Kidney (tissue), 14 donors: ENCODE results near the gene PALD1. TPM values are rescaled to one million over a fixed set of nuclear protein-coding genes. Genes with fewer than 3 reads are reported as not detected.

ENCODE experiments used
- DNase-seq, 5 donors: peaks; one replicate each; pipeline ENCODE4 v3.0.0-alpha.2; 2013 to 2020
- FAIRE-seq: peaks from 2 replicates; lab custom pipeline; 2012; peaks lifted over from hg19 to GRCh38; lab: Jason Lieb, UNC
- H3K27ac ChIP-seq, 2 donors: one replicate each; pipeline ENCODE4 v1.7.0; 2013; ENCODE audit warnings: low read depth in 2 of 2, low read length in 2 of 2, inconsistent platforms in 1 of 2
- H3K27me3 ChIP-seq: one replicate; pipeline ENCODE4 v1.7.1; 2013; ENCODE audit warnings: low read length, inconsistent platforms; ENCODE audit not compliant: control insufficient read depth, insufficient read depth
- H3K36me3 ChIP-seq, 3 donors: one replicate each; pipeline versions ENCODE4 v1.7.0 to v1.7.1; 2013; ENCODE audit warnings: low read length in 3 of 3, control low read depth in 1 of 3, inconsistent platforms in 1 of 3; ENCODE audit not compliant: insufficient read depth in 3 of 3, control insufficient read depth in 2 of 3
- H3K4me1 ChIP-seq, 3 donors: one replicate each; pipeline versions ENCODE4 v1.7.0 to v1.7.1; 2013; ENCODE audit warnings: low read length in 3 of 3, inconsistent platforms in 1 of 3, low read depth in 1 of 3; ENCODE audit not compliant: control insufficient read depth in 2 of 3, insufficient read depth in 2 of 3
- H3K4me3 ChIP-seq, 3 donors: one replicate each; pipeline versions ENCODE4 v1.7.0 to v1.8.1; 2013; ENCODE audit warnings: low read length in 3 of 3, control low read depth in 1 of 3, inconsistent platforms in 1 of 3
- H3K9ac ChIP-seq, 3 donors: one replicate each; pipeline versions ENCODE4 v1.7.0 to v1.7.1; 2013; ENCODE audit warnings: low read length in 3 of 3, control low read depth in 1 of 3, inconsistent platforms in 1 of 3
- H3K9me3 ChIP-seq, 3 donors: one replicate each; pipeline versions ENCODE4 v1.7.0 to v1.7.1; 2013; ENCODE audit warnings: low read length in 3 of 3, control low read depth in 1 of 3, inconsistent platforms in 1 of 3; ENCODE audit not compliant: control insufficient read depth in 2 of 3, insufficient read depth in 1 of 3
- intact Hi-C: fragments of 100-400 bp; cut with DNase I; formaldehyde crosslinking; loops from one replicate; pipeline ENCODE4 v1.11.1; 2022
- polyA plus RNA-seq: library from polyadenylated mRNA; stranded (reverse); fragments of 350-450 nt; fragmentation: Illumina TruSeq; extraction: RNeasy Lipid Tissue Mini Kit (QIAGEN cat#74804); gene quantifications from one replicate; pipeline ENCODE4 v1.2.3, GENCODE V29; 2014; ENCODE audit warnings: low read depth, low replicate concordance; ENCODE audit not compliant: insufficient read depth
- total RNA-seq: library from RNA; stranded (reverse); fragmentation: NEBNext Ultra II Directional; extraction: Animal tissue kit (Norgen Biotek cat#: 25700); gene quantifications from one replicate; pipeline ENCODE4 v1.2.1, GENCODE V29; 2021
- TF ChIP-seq, protein P1 (sequence below): IDR thresholded peaks from 3 replicates; pipeline ENCODE4 v1.5.1; 2012; ENCODE audit warnings: mild to moderate bottlenecking, moderate library complexity, borderline replicate concordance; ENCODE audit not compliant: insufficient read depth; ENCODE audit errors: extremely low read depth
- donor health status: control.
- donor health status: control.
- donor health status: control.
- donor health status: control.
- donor health status: control.
- donor health status: DM: yes; HTN: yes; CAD: no.
- donor health status: Normal renal cell carcinoma (clear cell type).

Gene PALD1
- total and polyA plus RNA-seq, 2 donors from 2014 or later = 3.0 to 14.4 TPM

DNA sequence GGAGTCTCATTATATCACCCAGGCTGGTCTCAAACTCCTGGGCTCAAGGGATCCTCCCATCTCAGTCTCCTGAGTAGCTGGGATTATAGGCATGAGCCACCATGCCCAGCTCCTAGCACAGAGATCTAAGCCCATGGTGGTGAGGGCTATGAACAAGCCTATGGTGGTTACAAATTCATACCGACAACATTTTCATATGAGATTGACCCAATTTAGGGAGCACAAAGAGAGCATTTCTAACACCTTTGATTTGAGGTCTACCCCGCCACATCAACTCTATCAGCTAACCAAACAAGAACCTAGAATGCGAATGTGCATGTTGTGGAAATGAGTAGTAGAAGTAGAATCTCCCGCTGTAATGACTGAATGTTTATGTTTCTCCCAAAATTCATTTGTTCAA is 138.2 kb downstream of the PALD1 start:
- intact Hi-C loops = no loop called here
- Histone ChIP-seq H3K36me3 (no peaks in the 10 kb centered on the region), H3K27me3 (no peaks in the 10 kb centered on the region), H3K4me1 (no peaks in the 10 kb centered on the region), H3K9me3 (peaks cover 0 to 8% (median 0%) of the 10 kb centered on the region in 3 donors), H3K9ac (no peak overlapping the region), H3K27ac (no peak overlapping the region), H3K4me3 (no peak overlapping the region)
- DNase-seq = no peak
- no peak for FAIRE-seq
- TF ChIP-seq, protein P1, sequence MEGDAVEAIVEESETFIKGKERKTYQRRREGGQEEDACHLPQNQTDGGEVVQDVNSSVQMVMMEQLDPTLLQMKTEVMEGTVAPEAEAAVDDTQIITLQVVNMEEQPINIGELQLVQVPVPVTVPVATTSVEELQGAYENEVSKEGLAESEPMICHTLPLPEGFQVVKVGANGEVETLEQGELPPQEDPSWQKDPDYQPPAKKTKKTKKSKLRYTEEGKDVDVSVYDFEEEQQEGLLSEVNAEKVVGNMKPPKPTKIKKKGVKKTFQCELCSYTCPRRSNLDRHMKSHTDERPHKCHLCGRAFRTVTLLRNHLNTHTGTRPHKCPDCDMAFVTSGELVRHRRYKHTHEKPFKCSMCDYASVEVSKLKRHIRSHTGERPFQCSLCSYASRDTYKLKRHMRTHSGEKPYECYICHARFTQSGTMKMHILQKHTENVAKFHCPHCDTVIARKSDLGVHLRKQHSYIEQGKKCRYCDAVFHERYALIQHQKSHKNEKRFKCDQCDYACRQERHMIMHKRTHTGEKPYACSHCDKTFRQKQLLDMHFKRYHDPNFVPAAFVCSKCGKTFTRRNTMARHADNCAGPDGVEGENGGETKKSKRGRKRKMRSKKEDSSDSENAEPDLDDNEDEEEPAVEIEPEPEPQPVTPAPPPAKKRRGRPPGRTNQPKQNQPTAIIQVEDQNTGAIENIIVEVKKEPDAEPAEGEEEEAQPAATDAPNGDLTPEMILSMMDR = no peak

Other genes starting within 250 kb of the PALD1 start
- gene PPA1, start 245.3 kb upstream of the PALD1 start, total RNA-seq = 116 TPM
- 168 TPM for gene PPA1, start 245.3 kb upstream of the PALD1 start, polyA plus RNA-seq
- 0.09 TPM for gene NPFFR1, start 194.8 kb upstream of the PALD1 start, total RNA-seq
- not detected for gene NPFFR1, start 194.8 kb upstream of the PALD1 start, polyA plus RNA-seq
- gene LRRC20, start 96.1 kb upstream of the PALD1 start, total RNA-seq = 6.0 TPM
- 6.3 TPM for gene LRRC20, start 96.1 kb upstream of the PALD1 start, polyA plus RNA-seq
- gene EIF4EBP2, start 74.6 kb upstream of the PALD1 start, total RNA-seq = 66.6 TPM
- 35.8 TPM for gene EIF4EBP2, start 74.6 kb upstream of the PALD1 start, polyA plus RNA-seq
- gene NODAL, start 37.1 kb upstream of the PALD1 start, total RNA-seq = not detected
- gene NODAL, start 37.1 kb upstream of the PALD1 start, polyA plus RNA-seq = not detected
- gene PRF1, start 124.0 kb downstream of the PALD1 start, total RNA-seq = 8.8 TPM
- gene PRF1, start 124.0 kb downstream of the PALD1 start, polyA plus RNA-seq = 1.4 TPM
- gene ADAMTS14, start 193.7 kb downstream of the PALD1 start, total RNA-seq = 0.47 TPM
- not detected for gene ADAMTS14, start 193.7 kb downstream of the PALD1 start, polyA plus RNA-seq